GM18508 (cell line): ENCODE data around the gene MAT2A.
"Not testable (repeated sequence)": the region's sequence is repeated elsewhere in the genome, so short reads cannot be mapped to it uniquely, and the experiment has no call there.

Experiments
- ATAC-seq: cut with Tn5 transposase; IDR thresholded peaks from one replicate; pipeline ENCODE4 v1.9.1; 2021; ENCODE audit warnings: moderate number of reproducible peaks; ENCODE audit not compliant: insufficient read depth, unreplicated experiment

Gene MAT2A

DNA sequence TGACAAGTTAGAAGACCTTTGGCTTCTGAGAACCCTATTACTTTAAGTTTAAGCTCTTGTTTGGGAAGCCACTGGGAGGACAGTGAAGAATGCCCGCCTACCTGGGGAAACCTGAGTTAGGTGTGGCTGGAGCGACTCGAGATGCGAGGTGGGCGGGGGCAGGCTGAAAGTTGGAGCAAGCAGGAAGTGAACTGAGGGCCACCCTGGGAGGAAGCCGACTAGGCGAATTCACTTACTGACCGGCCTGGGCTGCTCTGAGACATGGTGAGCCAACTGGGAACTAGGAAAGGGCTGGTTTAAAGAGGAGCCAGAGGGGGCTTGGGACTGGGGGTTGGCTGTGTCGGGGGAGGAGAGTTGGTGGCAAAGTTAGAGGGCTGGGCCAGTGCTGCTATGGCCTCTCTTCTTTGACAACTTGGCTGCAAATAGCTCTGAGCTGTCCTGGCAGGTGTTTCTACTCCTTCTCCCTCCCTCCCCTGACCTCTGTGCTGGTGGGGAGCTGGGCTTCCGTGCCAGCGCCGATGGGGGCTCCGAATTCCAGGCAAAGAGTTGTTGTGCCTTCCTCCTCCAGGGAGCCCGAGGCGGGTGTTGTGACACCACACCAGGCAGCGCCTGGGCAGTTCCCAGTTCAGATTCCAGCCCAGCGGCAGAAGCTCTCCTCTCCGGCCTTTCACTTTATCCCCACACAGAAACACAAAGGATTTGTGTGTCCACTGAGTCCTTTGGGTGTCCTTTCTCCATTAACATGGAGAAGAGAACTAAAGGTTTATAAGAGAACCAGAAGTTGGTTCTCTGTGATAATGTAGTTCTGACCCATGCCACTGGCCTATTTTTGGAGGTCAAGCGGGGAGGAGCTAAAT lies 38.6 kb downstream of the MAT2A start, which contains the start of gene VAMP8:
Gene VAMP8 (plus strand): TSS at position 201 of the 857 bp plus-strand sequence. CDS start 61 bp downstream, at position 262.
- ATAC-seq, result no peak

DNA sequence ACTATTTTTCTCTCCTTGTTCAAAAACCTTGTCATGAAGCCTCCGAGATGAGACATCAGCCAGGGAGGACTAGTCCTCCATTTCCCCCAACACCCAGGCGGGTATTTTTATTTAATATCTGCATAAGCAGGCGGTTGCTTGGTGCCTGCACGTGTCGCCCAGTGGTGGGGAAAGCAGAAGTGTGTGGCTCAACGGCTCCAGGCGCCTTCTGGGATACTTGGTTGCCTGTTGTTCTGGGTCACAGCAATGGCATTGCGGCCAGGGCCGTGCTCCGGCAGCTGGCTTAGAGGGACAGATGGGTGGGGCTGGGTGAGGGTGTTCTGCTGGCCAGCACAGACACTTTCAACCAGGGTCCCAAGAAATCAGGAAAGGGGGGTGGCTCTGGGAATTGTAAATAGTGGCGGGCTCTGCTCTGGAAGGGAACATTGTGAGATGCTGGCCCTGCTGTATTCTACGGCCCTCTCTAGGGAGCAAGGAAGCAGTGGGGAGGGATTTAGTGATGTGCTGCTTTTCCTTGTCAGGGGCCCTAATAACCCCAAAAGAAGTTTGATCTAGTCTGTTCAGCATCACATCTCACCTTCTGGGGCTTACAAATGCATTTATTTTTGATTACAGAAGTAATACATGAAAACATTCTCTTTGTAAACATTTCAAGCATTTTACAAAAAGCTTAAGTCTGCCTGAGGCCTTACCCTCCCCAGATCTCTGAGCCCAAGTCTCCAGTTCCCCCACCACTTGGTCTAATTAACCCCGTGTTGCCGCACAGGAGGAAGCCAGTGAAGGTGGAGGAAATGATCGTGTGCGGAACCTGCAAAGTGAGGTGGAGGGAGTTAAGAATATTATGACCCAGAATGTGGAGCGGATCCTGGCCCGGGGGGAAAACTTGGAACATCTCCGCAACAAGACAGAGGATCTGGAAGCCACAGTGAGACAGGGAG lies 39.5 kb downstream of the MAT2A start:
- ATAC-seq, result no peak

DNA sequence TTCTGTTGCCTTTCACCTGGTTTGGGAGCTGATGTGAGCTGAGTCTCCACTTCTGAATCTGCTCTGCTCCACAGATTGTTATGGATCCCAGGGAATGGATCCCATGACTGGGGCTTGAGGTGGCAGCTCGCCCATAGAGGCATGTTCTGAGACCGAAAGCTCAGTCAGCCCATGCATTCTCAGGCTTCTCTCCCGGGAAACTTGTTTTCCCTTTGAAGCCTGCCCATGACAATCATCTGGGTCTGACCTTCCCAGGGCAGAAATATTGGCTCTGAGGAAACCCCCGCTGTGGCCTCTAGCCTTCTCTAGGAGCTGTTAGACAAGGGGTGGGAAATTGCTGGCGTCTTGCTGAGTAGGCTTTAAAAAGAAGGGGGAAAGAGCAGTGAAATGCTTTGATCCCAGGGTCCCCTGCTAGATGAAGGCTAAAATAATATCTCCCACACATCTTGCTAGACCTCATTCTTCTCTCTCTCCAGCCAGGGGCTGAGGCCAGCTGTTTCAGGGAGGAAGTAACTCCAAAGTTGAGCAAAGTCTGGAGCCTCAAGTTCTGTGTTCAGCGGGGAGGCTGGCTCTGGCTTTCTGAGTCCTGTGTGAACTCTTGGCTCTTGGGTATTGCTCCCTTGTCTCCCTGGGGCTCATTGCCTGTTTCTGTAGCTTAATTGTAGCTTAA lies 40.4 kb downstream of the MAT2A start:
- ATAC-seq, result no peak

DNA sequence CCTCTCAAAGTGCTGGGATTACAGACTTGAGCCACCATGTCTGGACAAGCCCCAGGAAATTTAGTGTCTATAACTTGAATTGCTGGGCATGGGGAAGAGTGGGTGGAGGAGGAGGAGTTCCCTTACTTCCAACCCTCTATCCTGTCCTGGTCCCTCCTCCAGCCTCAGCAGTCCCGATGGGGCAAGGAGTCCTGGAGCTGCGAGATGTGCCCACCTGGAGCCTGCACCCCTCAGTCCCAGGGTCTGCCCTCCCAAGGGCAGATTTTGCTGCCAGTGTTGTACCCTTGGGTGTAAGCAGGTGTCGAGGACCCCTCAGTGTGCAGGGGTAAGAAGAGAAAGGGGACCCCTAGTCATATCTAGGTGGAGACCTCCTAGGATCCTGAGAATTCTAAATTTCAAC lies 41.2 kb downstream of the MAT2A start:
- no peak for ATAC-seq

DNA sequence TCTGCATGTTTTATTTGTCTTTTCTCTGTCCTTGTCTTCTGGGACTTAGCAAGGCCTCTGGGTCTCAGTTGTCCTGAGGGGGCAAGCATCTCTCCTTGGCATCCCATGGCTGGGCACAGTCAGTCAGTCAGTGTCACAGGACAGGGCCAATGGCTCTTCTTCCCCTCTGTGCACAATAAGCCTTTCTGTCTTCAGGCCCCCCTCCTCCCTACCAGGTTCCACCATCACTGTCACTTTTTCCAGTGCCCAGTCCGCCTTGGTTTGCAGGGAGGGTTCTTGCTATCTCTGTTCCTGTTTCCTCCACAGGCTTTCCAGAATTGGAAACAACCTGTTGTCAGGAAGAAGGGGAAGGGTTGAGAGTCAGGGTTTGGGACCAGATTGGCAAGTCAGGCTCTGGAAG lies 43.5 kb downstream of the MAT2A start:
- no peak for ATAC-seq

DNA sequence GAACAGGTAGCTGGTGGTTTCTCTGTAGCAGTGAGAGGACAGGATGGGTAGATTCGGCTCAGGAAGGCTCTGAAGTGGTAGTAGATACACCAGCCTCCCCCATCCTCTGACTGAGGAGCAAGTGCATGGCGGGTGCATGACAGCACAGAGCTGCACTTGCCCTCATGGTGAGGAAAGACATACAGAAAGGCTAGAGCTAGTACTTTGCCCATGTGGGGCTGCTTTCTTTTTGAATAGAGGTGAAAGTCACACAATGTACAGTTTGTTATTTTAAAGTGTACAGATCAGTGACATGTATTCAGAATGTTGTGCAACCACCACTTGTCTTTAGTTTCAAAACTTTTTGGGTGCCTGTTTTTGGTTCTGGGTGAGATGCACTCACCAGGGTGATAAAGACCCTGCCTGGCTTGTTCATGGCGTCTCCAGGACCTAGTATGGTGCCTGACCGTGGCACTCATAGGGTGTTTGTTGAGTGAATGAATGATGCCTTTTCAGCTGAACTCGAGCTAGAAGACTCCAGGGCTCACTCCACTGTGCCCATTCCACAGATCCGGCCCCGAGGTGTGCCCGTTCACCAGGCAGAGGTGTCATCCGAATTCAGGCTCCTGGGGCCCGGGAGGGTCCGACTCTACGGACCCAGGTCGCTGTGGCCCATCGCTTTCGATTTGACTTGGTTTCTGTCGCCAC lies 44.8 kb downstream of the MAT2A start:
- no peak for ATAC-seq

DNA sequence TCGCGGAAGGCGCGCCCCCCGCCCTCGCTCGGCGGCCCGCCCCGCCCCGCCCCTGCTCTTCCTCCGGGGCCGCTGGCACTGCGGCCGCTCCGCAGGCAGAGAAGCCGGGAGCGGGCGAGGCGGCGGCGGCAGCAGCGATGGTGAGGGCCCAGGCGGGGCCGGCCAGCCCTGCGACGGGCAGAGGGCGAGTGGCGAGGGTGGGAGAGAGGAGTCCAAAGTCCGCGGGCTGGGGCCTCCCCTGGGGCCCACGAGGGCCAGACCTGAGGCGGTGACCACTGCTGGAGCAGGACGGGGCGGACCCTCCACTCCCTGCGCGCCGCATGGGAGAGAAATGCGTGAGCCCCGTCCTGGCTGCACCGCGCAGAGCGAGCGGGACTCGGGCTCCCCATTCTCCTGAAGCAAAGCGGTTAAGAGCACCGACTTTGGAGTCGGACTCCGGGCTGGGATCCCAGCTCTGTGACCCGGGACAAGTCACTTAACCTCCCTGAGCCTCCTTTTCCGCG lies 45.4 kb downstream of the MAT2A start, which contains the start of gene VAMP5:
Gene VAMP5 (plus strand): TSS at position 78 of the 503 bp plus-strand sequence. CDS start 60 bp downstream, at position 138.
- no peak for ATAC-seq

DNA sequence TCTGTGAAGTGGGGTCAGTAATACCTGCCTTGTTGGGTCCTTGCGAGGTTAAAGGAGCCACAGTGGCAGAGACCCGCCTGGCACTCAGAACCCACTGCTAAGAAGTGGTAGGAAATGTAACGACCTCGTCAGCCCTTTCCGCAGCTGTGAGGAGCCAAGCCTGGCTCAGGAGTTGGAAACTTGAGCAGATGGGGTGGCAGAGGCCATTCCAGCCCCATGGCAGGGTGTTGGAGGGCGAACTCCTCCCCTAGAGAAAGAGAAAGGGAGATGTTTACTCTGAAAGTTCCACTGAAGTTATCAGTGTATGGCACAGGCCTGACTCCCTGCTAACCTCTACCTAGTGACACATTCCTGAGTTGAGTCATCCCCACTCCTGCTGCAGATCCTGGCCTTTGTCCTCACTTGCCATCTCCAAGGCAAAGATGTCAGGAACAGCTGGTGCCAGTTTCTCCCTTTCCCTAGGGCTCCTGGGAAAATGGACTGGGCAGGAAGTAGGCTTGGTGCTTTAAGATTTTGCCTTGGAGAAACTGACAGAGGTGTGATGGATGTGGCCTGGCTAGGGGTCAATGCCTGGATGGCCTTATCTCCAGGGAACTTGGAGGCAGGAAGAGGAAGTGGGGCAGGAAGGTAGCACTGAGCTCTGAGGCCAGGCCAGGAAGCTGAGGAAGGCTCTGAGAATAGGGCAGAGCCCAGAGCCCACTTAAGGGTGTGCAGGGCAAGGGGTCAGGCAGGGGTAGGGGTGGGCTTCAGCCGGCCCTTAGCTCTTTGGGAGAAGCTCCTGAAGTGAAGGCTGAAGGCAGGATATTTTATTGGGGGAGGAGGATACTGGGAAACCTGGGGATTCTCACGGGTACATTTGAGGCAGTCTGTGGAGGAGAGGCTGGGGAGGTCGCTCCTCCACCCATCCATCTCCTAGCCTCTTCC lies 46.2 kb downstream of the MAT2A start:
- no peak for ATAC-seq

DNA sequence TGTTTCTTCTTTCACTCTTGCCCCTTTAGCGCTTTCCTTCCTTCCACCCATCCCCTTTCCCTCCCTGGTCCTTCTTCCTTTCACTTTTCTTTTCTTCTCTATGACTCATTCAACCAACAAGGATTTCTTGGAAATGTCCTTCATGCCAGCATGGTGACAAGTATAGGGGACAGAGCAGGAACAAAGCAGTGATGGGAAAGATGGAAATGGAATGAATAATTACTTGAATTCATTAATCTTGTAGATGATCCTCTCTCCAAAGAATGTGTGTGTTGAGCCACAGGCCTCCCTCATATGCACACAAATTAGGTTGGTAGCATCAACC lies 46.8 kb downstream of the MAT2A start:
- ATAC-seq, result no peak

DNA sequence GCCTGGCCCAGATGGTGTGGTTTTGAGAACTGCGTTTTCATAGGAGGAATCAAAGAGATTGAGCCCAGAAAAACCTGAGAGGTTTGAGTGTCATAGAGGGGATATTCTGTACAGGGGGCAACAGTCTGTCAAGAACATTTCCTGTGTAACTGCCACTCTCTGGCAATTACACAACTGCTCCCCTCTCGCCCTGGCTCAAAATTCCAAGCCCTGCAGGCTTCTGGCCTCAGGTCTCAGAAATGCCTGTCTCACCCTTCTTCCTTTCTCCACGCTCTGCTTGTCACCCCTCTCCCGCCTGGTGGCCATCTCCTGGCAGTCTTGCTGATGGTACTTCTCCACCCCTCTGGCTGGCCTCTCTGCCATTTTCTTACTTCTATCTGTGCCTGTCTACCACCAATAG lies 49.3 kb downstream of the MAT2A start:
- ATAC-seq, result no peak

DNA sequence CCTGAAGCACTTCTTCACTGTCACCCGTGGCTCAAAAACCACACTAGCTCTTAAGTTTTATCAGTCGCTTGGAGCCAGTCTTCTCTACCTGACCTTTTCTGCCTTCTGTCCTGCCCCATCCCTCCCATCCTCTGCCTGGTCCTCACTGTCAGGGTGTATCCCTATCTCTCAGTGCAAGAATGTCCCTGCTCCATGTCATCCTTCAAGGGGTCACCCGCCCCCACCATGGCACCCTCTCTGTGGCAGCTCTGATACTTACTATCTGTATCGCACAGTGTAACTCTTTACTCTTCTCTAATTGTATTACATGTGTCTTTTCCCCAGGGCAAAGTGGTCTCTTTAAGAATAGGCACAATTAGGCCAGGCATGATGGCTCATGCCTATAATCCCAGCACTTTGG lies 49.7 kb downstream of the MAT2A start:
- ATAC-seq, result no peak

DNA sequence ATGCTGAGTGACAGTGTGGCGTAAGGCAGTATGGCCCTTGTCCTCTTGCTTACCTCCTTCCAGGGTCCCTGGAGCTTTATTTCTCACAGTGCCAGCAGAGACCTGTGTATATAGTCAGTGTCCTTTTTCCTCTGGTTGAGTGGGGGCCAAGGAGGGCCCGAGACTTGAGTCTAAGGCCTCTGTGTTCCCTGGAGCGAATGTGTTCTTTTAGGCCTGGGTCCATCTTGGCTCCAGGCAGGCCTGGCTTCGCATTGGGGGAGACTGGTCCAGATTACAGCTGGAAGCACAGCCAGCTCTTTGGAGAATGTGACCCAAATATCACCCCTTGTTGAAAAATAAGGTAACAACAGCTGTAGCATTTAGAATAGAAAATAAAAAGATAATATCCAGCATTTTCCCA lies 50.2 kb downstream of the MAT2A start:
- ATAC-seq, result no peak

DNA sequence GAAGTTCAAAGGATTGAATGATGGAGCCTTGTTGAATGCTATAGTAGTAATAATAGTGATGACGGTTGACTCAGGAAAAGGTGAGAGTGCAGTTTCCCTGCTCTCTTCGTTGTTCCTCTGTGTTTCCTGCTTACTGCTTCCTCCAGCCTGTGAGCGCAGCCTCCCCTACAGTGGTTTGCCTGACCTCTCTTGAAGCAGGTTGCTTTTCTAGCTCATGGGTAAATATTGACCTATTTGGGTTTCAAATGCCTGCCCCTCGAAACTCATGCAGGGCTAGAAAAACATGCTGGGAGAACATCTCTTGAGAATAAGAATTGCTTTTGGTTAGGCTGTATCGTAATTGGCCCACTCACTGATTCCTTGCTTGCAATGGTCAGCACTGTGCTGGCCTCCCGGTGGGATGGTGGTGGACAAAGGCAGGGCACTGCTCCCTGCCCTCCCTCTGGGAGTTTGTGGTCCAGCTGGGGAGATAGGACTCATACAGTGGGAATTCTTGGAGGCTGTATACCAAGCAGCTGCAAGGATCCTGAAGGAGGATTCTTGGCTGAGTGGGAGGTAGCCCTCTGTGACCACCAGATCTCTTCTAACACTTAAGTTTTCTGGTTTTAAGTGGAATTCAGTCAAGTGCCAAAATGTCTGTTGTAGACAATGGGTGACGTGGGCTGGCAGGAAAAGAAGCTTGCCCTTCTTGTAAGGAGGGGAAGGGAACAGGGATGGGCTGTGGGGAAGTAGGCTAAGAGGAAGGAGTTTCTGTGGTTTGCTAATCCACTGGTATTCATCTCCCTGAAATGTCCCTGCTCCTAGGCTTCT lies 51.2 kb downstream of the MAT2A start:
- ATAC-seq, result no peak

DNA sequence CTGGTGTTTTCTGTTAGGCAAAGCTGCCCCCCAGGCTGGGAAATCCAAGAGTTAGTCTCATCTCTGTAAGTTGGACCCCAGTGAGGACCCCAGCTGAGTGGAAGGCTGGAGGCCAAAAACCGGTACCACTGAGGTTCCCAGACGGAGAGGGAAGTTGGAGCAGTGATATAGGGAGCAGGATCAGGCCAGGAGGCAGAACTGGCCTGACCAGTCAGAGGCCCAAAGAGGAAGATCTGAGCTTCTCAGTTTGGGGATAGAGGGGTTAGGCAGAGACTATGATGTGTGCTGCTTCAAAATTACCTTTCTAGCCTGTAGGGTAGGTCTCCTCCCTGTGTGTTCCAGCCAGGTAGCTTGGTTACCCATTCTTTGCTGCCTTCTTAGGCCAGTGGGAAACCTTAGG lies 52.0 kb downstream of the MAT2A start:
- ATAC-seq, result no peak

DNA sequence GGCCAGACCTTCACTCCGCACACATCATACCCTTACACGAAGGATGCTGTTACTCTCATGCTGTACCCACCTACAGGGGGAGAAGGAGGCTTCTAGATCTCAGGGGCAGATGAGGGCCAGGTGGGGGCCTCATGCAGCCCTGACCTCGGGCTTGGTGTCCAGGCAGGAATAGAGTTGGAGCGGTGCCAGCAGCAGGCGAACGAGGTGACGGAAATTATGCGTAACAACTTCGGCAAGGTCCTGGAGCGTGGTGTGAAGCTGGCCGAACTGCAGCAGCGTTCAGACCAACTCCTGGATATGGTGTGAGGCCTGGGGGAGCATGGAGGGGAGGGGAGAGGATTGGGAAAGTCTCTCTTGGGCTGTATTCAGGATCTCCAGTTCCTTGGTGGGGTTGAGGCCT lies 52.6 kb downstream of the MAT2A start:
- no peak for ATAC-seq

DNA sequence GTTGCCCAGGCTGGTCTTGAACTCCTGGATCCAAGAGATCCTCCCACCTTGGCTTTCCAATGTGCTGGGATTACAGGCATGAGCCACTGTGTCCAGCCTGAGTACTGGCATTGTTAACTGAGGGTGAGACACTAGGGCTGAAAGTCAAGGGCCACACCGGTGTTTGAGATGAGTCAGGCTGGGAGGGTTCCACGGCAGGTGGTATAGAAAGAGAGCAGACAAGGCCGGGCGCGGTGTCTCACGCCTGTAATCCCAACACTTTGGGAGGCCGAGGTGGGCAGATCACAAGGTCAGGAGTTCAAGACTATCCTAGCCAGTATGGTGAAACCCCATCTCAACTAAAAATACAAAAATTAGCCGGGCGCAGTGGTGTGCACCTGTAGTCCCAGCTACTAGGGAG lies 53.3 kb downstream of the MAT2A start:
- not testable (repeated sequence) for ATAC-seq

DNA sequence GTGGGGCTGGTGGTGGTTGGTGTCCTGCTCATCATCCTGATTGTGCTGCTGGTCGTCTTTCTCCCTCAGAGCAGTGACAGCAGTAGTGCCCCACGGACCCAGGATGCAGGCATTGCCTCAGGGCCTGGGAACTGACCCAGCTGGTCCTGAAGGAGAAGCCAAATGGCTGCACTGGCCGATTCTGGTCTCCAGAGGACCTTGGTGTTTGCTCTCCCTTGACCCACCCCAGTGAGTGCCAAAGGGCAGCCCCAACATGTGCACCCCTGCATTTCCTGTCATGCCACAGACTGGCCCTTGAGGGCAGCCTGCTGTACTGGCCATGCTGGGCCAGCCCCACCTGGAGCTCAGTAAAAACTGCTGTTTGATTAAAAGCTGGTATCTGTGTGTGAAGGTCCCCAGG lies 54.1 kb downstream of the MAT2A start:
- no peak for ATAC-seq
